T-helper 17 cell (primary cell): ENCODE data around the gene GAD2. TPM values are rescaled to one million over a fixed set of nuclear protein-coding genes. Genes with fewer than 3 reads are reported as not detected.
"Not testable (repeated sequence)": the region's sequence is repeated elsewhere in the genome, so short reads cannot be mapped to it uniquely, and the experiment has no call there.

Experiments used
- ATAC-seq: fragments of 150-1000 bp; cut with Tn5 transposase; 2 replicates; pipeline ENCODE4 v1.10.0; 2021; ENCODE audit warnings: mild to moderate bottlenecking, moderate library complexity
- DNase-seq, 3 donors: peaks; one replicate each; pipeline versions ENCODE4 v3.0.0 to v3.0.0-alpha.2; 2020 to 2021
- H3K9me3 ChIP-seq: one replicate; pipeline ENCODE4 v1.7.0; 2013; ENCODE audit warnings: low read length, mild to moderate bottlenecking; ENCODE audit not compliant: control insufficient read depth, poor library complexity, severe bottlenecking
- H3K27ac Mint-ChIP-seq: one replicate; pipeline ENCODE4 v1.8.0; 2022; ENCODE audit warnings: mild to moderate bottlenecking, moderate library complexity, mixed read lengths
- H3K27me3 Mint-ChIP-seq: one replicate; pipeline ENCODE4 v1.8.0; 2022; ENCODE audit warnings: mixed read lengths
- H3K36me3 Mint-ChIP-seq: one replicate; pipeline ENCODE4 v1.8.0; 2022; ENCODE audit warnings: low read depth, mixed read lengths
- H3K4me1 Mint-ChIP-seq: one replicate; pipeline ENCODE4 v1.8.0; 2022; ENCODE audit warnings: mild to moderate bottlenecking, mixed read lengths
- H3K4me3 Mint-ChIP-seq: one replicate; pipeline ENCODE4 v1.8.0; 2022; ENCODE audit warnings: mild to moderate bottlenecking, moderate library complexity, mixed read lengths
- total RNA-seq, 4 donors: library from RNA in 2 of 4; stranded (reverse) in 2 of 4; gene quantifications; one replicate each; pipeline ENCODE4 v1.2.3 and lab custom pipeline; 2022 to 2026

GAD2 gene
- total RNA-seq, 2 donors from 2014 or later = not detected

DNA sequence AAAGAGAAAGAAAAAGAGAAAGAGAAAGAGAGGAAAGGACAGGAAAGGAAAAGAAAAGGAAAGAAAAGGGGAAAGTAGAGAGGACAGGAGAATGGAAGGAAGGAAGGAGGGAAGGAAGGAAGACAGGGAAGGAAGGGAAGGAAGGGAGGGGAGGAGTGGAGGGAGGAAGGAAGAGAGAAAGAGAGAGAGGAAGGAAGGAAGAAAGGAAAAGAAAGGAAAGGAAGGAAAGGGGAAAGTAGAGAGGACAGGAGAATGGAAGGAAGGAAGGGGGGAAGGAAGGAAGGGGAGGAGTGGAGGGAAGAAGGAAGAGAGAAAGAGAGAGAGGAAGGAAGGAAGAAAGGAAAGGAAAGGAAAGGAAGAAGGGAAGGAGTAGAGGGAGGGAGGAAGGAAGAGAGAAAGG, 125.1 kb downstream of the GAD2 start:
- Mint-ChIP-seq H3K4me3 (no peak overlapping the region), H3K27ac (no peak overlapping the region), H3K27me3 (peaks cover 9% of the 10 kb centered on the region), H3K36me3 (peaks cover 3% of the 10 kb centered on the region), H3K4me1 (peaks cover 5% of the 10 kb centered on the region)
- DNase-seq (no peak), ATAC-seq (no peak)
- H3K9me3 ChIP-seq = no peaks in the 10 kb centered on the region

DNA sequence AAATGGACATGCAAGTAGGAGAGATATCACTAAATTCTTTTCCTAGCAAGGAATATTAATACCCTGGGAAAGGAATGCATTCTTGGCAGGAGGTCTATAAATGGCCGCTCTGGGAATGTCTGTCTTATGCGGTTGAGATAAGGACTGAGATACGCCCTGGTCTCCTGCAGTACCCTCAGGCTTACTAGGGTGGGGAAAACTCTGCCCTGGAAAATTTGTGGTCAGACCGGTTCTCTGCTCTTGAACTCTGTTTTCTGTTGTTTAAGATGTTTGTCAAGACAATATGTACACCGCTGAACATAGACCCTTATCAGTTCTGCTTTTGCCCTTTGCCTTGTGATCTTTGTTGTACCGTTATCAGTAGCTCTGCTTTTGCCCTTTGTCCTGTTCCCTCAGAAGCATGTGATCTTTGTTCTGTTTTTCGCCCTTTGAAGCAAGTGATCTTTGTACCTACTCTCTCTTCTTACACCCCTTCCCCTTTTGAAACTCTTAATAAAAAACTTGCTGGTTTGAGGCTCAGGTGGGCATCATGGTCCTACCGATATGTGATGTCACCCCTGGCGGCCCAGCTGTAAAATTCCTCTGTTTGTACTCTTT, 132.3 kb downstream of the GAD2 start:
- not testable (repeated sequence) for H3K27ac Mint-ChIP-seq, H3K4me3 Mint-ChIP-seq, ATAC-seq, H3K36me3 Mint-ChIP-seq, H3K4me1 Mint-ChIP-seq, H3K9me3 ChIP-seq, DNase-seq
- H3K27me3 Mint-ChIP-seq = peaks cover 11% of the 10 kb centered on the region

Other genes starting within 250 kb of the GAD2 start
- 10 to 100 TPM; 73.9 to 77.1 TPM for gene APBB1IP, start 221.6 kb downstream of the GAD2 start, total RNA-seq